NCI-H1694 (cell line): ENCODE results near the gene COL4A1.
"Not testable (repeated sequence)": the region's sequence is repeated elsewhere in the genome, so short reads cannot be mapped to it uniquely, and the experiment has no call there.

Experiments
- DNase-seq: peaks from one replicate; lab custom pipeline; 2025; lab: John Stamatoyannopoulos, UW

The COL4A1 gene

GRCh38 chr13:110323172-110323891, 16.4 kb upstream of the COL4A1 start:
- DNase-seq, result no peak

GRCh38 chr13:110322828-110323171, 15.8 kb upstream of the COL4A1 start:
- DNase-seq, result no peak

- no peak for DNase-seq
These were observed 15.3 kb upstream of the COL4A1 start for GRCh38 chr13:110322126-110322827.

- not testable (repeated sequence) for DNase-seq
These were observed 14.6 kb upstream of the COL4A1 start for GRCh38 chr13:110321573-110321972.

GRCh38 chr13:110320645-110321044, 13.7 kb upstream of the COL4A1 start:
- DNase-seq, result no peak

- DNase-seq, result no peak
These were observed 13.0 kb upstream of the COL4A1 start for GRCh38 chr13:110319774-110320509.

GRCh38 chr13:110319397-110319773, 12.4 kb upstream of the COL4A1 start:
- no peak for DNase-seq

GRCh38 chr13:110318920-110319319, 12.0 kb upstream of the COL4A1 start:
- no peak for DNase-seq

- no peak for DNase-seq
These were observed 10.7 kb upstream of the COL4A1 start for GRCh38 chr13:110317496-110318195.

GRCh38 chr13:110317093-110317492, 10.1 kb upstream of the COL4A1 start:
- DNase-seq, result no peak

- no peak for DNase-seq
These were observed 9.2 kb upstream of the COL4A1 start for GRCh38 chr13:110316196-110316595.

- DNase-seq, result no peak
These were observed 7.7 kb upstream of the COL4A1 start for GRCh38 chr13:110314516-110315245.

- not testable (repeated sequence) for DNase-seq
These were observed 6.8 kb upstream of the COL4A1 start for GRCh38 chr13:110313733-110314132.

- not testable (repeated sequence) for DNase-seq
These were observed 6.3 kb upstream of the COL4A1 start for GRCh38 chr13:110313261-110313660.

- DNase-seq, result no peak
These were observed 5.5 kb upstream of the COL4A1 start for GRCh38 chr13:110312339-110313031.

- no peak for DNase-seq
These were observed 4.7 kb upstream of the COL4A1 start for GRCh38 chr13:110311443-110312338.

- DNase-seq, result no peak
These were observed 3.8 kb upstream of the COL4A1 start for GRCh38 chr13:110310541-110311442.

GRCh38 chr13:110309661-110310524, 2.9 kb upstream of the COL4A1 start:
- DNase-seq, result no peak
